GM19468 (cell line): Measurements from ENCODE around the gene ADAM30.

Experiments
- ATAC-seq: cut with Tn5 transposase; IDR thresholded peaks from one replicate; pipeline ENCODE4 v1.9.1; 2021; ENCODE audit warnings: mild to moderate bottlenecking, moderate library complexity, moderate number of reproducible peaks; ENCODE audit not compliant: unreplicated experiment; ENCODE audit errors: extremely low read depth

Gene ADAM30

DNA sequence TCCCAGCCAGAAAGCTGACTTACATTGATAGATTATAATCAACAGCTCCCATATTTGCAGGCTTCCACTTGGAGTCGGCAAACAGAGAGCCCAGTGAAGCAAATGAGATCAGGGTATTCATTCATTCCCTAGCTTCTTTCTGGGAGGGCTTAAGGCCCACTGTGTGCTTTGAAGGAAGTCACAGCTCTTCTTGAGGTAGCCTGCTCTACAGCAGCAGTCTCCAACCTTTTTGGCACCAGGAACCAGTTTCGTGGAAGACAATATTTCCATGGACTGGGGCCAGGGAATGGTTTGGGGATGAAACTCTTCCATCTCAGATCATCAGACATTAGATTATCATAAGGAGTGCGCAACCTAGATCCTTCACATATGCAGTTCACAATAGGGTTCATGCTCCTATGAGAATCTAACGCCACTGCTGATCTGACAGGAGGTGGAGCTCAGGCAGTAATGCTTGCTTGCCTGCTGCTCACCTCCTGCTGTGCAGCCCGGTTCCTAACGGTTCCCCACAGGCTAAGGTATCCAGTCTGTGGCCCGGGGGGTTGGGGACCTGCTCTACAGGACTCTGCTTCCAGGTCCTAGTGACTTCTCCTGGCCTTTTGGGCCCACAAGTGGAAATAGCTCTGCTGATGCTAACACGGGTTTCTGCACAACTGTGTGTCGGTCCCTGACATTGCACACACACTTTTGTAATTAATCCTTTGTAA lies 13.7 kb upstream of the ADAM30 start:
- ATAC-seq: no peak

DNA sequence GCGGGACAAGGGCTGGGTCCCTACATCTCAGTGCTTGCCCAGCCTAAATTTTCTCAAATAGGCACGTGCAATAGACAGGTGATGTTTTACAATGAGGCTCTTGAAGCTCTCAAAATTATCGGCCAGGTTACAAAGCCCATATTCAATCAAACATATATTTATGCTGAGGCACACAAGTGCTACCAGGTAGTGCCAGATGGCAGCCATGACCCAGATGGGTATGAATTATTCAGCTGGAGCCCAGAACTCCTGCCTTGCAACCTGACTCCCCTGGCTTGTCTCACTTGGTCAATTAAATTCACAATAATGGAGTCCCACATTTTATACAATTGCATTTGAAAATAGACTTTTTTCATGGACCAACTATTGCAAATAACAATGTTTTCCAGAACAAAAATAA lies 12.3 kb upstream of the ADAM30 start:
- no peak for ATAC-seq

DNA sequence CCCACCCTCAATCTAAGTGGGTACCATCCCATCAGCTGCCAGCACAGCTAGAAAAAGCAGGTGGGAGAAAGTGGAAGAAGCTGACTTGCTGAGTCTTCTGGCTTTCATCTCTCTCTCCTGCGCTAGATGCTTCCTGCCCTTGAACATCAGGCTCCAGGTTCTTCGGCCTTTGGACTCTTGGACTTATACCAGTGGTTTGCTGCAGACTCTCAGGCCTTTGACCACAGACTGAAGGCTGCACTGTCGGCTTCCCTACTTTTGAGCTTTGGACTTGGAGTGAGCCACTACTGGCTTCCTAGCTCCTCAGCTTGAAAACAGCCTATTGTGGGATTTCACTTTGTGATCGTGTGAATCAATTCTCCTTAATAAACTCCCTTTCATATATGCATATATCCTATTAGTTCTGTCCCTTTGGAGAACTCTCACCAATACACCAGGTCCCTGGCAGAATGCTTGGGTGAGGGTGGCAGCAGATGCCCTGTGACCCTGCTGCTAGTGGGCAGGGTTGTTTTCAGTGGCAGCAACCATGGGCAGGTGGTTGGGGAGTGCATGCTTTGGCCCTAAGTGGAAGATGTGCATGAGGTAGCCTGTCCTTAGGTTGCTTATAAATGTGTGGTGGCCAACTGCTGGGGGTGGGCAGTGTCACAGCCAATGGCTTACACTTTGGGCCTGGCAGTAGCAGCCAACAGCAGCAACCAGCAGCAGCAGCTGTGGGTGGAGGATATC lies 10.8 kb upstream of the ADAM30 start:
- no peak for ATAC-seq

DNA sequence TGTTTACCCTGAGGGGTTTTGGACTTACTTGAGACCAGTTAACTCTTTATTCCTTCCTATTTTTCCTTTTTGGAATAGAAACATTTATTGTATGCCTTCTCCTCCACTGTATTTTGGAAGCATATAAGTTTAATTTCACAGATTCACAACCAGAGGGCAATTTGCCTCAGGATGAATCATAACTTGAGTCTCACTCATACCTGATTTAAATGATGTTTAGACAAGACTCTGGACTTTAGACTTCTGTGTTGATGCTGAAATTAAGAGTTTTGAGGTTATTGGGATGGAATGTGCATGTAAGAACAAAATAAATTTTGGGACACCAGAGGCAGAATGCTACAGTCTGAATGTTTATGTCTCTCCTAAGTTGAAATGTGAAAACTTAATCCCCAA lies 7.1 kb upstream of the ADAM30 start:
- no peak for ATAC-seq

GRCh38 chr1:119902775-119903442 lies 6.6 kb upstream of the ADAM30 start:
- no peak for ATAC-seq

DNA sequence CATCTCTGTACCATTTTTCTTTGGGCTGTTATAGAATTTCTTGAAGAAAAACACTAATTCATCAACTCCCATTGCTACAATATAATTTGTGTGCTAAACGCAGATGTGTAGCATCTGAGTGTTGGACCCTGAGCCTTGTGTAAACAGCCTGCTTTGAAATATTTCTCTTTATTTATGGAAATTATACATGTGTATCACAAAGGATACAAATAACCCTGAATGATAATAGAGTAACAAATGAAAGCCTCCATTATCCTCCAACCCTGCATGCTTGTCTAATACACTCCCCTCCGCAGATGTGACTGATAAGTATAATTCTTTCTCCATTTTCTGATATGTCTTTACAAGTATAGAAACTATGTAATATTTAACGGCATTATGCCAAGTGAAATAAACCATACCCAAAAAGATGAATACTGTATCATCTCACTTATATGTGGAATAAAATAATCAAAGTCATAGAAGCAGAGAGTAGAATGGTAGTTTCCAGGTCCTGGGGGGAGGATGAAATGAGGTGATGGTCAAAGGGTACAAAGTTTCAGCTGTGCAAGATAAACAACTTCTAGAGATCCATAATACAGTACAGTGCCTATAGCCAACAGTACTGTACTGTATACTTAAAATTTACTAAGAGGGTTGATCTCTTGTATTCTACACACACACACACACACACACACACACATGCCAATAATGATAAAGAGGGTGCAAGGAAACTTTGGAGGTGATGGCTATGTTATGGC lies 2.8 kb upstream of the ADAM30 start:
- no peak for ATAC-seq

DNA sequence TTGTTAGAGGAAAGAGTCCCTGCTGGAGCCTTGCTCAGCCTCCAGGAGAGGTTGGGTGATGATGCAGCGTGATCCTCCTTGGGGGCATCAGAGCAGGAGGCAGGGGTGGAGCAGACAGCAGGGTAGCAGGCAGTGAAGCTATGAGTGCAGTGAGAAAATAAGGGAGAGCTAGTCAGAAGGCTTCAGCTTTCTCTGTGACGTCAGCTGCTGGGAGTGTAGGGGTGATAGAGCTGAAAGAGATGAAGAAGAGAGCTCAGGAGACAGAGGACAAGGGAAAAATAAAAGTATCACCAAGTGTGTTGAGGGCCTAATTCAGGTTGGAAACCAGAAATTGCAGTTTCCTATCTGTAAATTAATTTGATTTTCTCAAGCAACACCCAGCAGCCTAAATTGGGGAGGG lies 2.2 kb upstream of the ADAM30 start:
- no peak for ATAC-seq

GRCh38 chr1:119895102-119895501 lies 1.2 kb downstream of the ADAM30 start:
- ATAC-seq: no peak

- no peak for ATAC-seq
Measured at GRCh38 chr1:119893827-119894700, 2.3 kb downstream of the ADAM30 start.

GRCh38 chr1:119893238-119893791 lies 3.0 kb downstream of the ADAM30 start:
- ATAC-seq: no peak

DNA sequence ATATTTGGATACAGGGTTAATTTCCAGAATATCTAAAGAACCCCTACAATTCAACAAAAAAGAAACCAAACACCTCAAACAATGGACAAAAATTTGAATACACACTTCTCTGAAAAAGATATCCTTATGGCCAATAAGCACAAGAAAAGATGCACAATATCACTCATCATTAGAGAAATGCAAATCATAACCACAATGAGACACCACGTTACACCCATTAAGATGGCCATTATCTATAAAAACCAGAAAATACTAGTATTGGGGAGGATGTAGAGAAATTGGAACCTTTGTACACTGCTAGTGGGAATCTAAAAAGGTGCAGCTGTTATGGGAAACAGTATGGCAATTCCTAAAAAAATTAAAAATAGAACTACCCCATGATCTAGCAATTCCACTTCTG lies 4.9 kb downstream of the ADAM30 start:
- no peak for ATAC-seq

DNA sequence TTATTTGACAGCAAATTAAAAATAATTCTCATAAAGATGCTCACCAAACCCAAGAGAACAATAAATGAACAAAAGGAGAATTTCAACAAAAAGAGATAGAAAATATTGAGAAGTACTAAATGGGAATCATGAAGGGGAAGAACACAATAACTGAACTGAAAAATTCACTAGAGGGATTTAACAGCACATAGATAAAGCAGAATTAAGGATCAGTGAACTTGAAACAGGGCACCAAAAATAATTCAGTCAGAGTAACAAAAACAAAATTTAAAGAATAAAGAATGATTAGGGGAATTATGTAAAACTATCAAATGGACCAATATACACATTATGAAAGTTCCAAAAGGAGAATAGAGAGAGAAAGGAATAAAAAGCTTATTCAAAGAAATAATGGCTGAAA lies 7.8 kb downstream of the ADAM30 start:
- no peak for ATAC-seq

DNA sequence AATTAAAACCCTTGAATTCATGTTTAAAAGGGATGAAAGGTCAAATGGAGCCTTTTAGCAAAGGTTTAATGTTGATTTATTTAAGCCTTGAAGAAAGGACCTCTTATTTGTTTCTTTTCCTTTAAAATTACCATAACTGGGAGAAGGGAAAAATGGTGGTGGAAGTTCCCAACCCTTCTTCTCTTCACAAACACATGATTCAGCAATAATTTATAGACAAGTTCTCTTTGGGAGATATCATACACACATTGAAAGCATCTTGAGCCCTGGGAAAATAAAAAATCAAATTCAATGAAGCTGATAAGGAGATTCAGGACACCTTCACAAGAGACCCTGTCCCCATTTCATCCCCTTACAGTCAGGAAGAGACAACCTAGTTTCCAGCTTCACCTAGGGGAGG lies 8.9 kb downstream of the ADAM30 start:
- no peak for ATAC-seq

GRCh38 chr1:119885903-119886783 lies 10.2 kb downstream of the ADAM30 start:
- ATAC-seq: no peak

DNA sequence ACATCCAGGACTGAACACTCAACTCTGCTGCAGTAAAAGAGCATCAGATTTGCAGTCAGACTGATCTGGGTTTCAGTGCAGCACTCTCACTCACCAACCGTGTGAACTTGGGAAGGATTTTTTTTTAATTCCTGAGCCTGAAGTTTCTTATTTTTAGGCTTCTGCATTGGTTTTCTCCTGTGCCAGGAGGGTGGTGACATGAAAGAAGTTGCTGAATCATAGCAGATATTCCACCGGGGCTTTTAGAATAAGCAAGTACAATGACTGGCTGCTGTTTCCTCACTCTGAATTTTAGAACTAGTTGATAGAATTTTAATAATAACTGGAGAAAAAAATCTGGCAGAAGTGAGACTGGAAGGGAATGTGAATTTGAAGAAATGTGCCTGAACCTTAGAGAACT lies 11.6 kb downstream of the ADAM30 start:
- no peak for ATAC-seq

GRCh38 chr1:119883826-119884225 lies 12.5 kb downstream of the ADAM30 start:
- no peak for ATAC-seq

- no peak for ATAC-seq
Measured at GRCh38 chr1:119882132-119883049, 13.9 kb downstream of the ADAM30 start.
